ENCODE data around the gene SLC4A3.
A peak's percentile ranks its signal among the peaks of the same experiment; 100 is the strongest.

SLC4A3 gene

DNA sequence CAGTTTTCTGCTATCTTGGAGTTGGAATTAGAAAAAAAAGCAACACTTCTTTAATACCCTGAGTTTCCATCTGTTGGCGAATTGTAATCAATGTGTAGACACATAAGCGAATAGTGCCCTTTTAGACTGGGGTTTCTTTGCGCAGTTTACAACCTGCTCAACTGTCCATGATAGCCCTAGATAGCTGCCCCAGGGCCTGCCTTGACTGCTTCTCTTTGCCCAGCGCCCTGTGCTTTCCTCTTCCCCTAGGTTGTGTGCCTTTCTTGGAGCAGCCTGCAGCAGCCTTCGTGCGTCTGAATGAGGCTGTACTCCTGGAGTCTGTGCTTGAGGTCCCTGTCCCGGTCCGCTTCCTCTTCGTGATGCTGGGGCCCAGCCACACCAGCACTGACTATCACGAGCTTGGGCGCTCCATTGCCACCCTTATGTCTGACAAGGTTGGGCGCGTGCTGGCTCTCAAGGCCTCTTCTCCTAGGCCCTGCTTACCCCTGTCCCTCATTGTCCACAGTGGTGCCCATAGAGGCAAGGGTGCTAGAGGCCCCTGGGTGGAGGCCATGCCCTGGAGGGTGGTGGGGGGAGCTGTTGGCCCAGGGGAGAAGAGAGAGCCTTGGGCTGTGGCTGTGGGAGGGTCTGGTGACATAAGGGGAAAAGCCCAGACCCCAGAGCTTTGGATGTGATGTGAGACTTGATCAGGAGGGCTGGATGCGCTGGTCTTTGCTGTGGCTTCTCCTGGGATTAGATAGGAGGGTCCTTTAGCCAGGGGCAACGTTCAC lies 6.9 kb downstream of the SLC4A3 start:
- DNase-seq = no peak

DNA sequence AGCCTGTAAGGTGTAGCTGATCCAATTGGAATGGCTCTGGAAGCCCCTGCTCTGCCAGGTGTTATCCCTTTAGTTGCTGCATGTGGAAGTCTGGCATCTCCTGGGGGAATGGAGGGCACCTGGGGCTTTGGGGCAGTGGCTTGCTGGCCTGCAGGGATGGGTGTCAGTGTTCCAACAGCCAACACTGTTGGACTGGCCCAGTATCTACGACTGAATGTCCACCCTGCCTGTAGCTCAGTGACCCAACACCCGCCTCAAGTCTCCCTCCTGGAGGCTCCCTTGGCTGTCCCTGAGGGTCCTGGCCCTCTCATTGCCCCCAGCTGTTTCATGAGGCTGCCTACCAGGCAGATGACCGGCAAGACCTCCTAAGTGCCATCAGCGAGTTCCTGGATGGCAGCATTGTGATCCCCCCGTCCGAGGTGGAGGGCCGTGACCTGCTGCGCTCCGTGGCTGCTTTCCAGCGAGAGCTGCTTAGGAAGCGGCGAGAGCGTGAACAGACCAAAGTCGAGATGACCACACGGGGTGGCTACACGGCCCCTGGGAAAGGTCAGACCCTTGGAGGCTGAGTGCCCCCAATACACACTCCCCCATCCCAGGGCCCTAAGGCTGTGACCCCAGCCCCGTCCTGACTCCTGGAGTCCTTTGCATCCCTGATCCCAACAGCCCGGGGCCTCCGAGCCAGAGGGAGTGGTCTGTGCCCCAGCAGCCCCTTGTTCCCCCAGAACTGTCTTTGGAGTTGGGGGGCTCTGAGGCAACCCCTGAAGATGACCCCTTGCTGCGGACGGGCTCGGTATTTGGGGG lies 7.7 kb downstream of the SLC4A3 start:
- DNase-seq = no peak

DNA sequence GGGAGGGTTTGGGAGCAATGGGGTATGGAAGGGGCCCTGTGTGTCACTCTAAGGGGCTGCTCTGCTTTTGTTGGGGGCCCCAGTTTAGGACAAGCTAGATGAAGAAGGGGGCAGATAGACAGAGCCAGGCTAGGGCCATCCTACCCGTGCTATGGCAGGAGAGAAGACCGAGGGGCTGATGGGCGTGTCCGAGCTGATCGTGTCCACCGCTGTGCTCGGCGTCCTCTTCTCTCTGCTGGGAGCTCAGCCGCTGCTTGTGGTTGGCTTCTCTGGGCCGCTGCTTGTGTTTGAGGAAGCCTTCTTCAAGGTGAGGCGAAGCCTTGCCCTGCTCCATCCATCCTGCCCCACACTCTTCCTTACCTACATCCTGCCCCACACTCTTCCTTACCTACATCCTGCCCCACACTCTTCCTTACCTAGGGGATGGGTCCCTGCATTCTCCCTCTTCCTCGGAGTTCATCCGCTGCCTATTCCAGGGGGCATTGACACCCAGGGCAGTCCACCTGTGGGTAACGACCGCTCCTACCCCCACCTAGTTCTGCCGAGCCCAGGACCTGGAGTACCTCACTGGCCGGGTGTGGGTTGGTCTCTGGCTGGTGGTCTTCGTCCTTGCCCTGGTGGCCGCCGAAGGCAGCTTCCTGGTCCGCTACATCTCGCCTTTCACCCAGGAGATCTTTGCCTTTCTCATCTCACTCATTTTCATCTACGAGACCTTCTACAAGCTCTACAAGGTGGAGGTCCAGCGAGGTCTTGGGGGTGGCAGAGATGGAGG lies 8.9 kb downstream of the SLC4A3 start:
- no peak for DNase-seq

DNA sequence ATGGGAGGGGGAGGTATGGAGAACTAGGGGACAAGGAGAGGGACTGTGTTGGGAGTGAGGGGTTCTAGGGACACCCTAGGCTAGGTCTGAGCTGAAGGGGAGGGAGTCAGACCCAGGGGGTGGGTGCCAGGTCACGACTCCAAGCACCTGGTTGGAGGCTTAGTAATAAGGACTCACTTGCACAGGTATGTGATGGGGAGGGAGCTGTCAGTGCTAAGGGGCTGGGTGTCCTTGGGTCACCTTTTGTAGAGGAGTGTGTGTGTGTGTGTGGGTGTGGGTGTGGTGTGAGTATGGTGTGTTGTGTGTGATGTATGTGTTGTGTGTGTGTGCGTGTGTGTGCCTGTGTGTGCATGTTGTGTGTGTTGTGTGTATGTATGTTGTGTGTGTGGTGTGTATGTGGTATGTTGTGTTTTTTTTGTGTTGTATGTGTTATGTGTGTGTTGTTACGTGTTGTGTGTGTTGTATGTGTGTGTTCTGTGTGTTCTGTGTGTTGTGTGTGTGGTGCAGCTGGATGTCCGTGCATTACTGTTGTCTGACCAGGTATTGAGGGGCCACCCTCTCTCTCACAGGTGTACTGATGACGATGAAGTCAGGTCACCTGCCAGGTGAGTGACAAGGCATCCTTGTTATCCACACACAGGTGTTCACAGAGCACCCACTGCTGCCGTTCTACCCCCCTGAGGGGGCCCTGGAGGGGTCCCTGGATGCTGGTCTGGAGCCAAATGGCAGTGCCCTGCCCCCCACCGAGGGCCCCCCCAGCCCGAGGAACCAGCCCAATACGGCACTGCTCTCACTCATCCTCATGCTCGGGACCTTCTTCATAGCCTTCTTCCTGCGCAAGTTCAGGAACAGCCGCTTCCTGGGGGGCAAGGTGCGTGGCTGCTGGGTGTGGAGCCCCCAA lies 9.8 kb downstream of the SLC4A3 start:
- no peak for DNase-seq

DNA sequence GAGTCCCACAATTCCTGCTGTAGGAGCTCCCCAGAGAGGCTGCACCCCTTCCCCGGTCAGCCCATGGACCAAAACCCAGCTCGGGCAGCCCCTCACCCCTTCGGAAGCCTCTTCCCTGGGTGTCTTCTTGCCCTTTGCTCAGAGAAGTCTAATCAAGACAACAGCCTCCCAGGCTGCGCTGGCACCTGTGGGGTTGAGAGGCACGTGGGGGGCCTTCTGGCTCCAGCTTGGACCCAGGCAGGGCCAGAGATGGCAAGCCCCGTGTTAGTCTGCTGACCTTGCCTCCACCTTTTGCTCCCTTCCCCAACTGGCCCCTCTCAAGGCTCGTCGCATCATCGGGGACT lies 10.4 kb downstream of the SLC4A3 start:
- no peak for DNase-seq

DNA sequence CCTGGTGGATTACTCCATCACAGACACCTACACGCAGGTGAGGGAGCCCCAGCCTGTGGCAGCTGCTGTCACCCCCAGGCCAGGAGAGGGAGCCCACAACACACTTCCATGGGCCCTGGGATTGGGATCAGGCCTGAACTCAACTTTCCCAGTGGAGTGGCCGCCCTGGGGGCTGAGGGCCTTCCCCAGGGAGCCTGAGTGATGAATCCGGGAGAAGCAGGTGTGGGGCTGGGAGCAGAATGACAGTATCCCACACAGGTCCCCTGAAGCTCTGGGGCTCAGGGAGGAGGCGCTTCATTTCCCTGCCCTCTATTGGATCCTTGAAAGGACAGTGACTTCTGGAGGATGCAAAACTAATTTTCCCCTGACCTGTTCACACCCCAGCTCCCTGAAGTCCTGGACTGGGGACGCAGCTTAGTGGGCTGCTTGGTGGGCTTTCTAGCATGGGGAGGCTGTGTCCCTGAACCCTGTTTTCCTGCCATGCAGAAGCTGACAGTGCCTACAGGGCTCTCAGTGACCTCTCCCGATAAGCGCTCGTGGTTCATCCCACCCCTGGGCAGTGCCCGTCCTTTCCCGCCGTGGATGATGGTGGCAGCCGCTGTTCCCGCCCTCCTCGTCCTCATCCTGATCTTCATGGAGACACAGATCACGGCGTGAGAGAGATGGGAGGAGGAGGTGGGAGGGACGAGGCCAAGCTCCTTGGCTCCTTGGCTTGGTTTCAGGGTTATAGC lies 11.0 kb downstream of the SLC4A3 start:
- DNase-seq = no peak

DNA sequence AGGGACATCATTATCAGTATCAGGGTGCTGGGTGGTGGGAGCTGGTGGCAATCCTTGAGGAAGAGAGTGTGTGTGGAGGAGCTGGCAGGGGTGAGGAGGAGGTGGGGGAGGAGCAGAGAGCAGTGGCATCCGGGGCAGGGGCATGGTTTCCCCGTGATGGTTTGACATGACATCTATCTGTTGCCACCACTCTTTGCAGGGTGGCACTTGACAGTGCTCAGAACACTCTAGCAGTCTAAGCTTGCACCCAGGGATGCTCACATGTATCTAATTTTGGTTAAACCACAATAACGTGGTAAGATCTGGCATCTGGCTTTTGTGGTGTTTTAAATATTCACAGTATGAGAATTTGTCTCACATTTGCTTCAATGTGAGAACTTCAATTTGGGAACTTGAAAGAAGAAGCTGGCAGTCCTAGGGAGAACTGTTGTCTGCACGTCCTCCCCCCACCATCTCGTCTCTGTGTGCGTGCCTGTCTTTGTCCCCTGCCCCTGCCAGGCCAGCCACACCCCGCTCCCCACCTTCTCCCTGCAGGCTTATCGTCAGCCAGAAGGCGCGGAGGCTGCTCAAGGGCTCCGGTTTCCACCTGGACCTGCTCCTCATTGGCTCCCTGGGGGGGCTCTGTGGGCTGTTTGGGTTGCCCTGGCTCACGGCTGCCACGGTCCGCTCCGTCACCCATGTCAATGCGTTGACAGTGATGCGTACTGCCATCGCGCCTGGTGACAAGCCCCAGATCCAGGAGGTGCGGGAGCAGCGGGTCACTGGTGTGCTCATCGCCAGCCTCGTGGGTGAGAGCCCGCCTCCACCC lies 11.7 kb downstream of the SLC4A3 start:
- no peak for DNase-seq

DNA sequence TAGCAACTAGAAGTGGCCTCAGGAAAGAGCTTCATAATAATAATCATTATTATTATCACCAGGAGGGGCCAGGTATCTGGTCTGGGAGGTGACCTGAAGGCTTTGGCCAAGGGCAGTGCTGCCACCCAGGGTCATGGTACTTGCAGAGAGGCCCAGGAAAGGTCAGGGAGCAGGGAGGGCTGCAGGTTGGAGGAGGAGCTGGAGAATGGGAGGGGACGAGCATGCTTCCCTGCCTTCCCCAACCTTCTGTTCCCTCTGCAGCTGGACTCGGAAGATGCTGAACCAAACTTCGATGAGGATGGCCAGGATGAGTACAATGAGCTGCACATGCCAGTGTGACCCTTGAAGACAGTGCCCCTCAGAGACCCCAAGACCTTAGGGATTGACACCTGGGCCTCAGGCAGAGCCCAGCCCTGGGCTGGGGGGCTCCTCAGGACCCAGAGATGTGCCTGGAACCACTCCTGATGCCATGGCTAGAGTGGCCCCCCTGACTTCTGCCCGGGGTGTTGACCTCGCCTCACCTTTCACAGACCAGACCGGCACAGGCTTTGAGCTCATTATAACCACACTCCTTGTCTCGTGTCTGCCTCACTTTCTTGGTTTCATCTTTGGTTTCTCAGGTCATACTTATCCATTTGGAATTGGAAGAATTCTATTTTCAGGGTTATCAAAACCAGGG lies 14.1 kb downstream of the SLC4A3 start:
- no peak for DNase-seq

DNA sequence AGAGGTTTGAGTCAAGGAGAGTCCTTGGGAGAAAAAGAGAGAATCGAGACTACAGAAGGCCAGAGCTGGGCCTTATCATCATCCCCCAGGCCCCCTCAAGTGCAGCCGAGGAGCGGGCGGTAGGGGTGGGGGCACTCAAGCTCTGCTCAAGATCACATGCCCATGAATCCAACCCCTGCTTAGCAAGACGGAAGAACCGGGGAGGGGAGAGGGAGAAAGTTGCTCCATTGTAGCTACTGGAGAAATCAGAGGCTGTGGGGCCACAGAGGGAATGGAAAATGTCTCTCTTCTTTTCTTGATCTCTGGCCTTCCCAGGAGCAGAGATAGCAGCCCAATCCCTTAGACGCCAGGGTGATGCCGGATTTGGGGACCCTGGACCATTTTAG lies 14.6 kb downstream of the SLC4A3 start:
- DNase-seq = no peak

DNA sequence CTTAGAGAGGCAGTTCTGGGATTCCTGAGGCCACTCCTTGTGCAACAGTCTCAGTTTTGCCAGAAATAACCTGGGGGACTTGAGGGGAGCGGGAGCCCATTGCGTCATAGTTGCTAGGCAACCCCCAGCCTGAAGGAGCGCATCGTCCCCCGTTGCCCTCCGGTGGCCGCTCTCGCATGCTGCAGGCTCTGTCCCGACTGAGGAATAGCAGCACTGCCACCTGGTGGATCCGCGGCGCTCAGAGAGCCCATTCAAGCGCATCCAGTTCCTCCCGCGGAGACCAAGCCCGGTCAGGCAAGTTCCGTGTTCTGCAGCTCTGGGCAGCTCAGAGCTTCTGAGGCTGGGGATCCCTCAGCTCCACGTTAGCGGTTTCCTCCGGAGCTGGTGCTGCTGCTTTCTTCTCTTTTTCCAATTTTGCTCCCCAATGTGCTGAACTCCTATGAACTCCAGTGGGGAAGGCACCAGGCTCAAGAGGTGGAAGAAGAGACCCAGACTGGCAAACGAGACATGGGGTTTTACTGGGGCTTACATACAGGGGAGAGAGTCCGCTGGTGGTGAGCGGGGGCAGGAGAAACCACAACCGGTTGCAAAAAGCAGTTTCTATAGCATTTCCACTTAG lies 15.1 kb downstream of the SLC4A3 start:
- DNase-seq = peak; percentile 97

DNA sequence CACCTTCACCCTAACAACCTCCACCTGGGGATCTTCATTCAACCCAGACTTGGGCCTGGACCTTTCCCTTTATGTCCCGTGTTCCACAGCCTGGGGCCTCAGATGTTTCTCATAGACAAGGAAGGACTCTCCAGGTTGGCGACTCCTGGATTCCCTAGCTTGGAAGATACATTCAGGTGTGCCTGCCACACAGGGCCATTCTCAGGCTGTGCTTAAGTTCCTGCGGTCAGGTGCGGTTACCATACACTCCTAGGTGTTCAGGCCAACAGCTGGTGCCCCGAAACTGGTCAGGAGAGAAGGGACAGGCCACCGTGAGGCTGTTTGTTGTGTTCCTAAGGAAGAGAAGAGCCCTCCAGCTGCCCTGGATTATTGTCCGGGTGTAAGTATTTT lies 15.6 kb downstream of the SLC4A3 start:
- DNase-seq = no peak

DNA sequence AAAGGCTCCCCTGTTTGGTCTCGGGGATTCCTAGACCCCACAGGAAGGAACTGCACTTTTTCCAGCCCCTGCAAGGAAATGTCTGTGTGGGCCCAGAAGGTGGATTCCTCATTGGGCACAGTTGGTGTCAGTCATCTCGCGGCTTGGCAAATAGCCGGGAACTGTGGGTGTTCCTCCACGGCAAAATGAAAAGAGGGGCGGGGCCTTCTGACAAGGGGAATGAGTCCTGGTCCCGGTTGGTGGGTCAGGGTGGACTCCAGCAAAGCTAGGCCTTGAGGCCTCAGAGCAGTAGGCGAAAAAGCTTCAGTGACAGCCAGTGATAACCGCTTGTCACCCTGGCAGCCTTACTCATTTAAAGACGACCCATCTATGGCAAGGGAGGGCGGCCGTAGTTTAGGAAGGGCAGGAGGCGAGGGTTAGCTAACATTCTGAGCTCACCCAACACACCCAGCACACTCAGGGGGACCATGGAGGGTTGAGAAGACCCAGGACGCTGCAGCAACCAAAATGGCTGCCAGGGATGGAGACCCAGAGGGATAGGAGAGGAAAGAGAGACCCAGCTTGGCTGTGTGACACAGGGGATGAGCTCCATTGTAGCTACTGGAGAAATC lies 16.5 kb downstream of the SLC4A3 start:
- no peak for DNase-seq

DNA sequence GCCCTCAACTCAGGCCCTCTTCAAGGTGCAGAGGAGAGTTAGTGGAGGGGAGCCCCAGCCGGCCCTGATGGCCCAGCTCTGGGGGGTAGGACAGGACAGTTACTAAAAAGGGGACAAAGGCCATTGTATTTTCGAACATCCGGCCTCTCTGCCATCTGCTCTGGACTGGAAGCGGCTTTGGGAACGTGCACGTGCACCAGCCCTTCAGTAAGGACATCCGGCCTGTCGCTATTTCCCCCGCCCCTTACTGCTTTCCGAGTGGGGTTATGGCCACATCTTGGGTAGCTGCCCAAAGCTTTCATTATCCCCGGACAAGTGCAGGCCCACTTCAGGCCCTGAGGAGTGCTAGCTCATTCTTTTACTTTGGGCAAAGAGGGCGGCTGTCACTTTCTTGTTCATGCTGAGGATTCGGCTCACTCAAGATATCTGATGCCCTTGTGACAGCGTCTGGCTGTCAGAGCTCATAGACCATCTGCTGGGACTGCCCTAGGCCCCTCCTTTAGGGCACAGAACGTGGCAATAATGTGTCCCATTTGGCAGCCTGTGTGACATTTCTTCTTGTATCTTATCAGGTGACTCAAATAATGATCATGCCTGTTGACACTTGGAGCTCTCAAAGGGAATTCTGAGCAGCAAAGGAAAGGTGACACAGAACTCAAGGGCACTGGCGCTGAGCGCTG lies 17.5 kb downstream of the SLC4A3 start:
- no peak for DNase-seq

DNA sequence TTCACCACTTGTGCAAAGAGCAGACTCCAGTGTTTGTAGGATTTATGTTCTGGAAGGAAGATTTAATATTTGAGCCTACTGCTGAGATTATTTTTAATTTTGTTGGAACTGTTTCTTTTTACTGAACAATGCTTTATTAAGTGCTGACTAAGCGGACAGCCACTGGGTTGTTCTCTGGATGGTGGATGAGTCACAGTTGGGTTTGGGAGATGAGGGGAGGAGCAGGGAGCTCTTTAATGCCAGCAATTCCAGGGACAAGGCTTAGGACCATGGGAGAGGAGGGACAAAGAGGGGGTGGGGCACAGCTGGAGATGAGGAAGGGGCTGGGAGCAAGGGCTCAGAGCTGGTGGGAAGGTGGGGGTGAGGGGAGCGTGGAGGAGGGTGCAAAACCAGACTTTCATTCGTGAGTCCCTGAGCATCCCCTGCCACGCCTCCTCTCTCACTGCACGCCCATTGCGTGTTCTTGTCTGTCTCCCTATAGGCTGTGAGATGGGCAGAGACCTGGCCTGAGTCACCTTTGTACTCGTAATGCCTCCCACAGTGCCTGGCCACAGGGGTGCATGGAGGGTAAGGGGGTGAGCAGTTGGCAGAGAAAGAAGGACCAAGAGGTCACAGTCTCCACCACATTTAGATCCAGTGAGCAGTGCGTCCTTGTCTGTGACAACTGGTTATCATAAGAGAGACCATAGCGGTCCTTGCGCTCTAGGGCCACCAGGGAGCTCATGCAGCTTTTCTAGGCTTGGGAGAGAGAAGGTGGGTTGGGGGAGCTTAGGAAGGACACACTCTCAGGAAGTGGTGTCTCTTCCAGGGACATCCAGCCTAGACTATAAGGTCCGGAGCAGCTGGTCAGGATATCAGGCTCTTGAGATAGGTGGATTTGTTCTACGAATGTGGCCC lies 18.4 kb downstream of the SLC4A3 start:
- DNase-seq = no peak

DNA sequence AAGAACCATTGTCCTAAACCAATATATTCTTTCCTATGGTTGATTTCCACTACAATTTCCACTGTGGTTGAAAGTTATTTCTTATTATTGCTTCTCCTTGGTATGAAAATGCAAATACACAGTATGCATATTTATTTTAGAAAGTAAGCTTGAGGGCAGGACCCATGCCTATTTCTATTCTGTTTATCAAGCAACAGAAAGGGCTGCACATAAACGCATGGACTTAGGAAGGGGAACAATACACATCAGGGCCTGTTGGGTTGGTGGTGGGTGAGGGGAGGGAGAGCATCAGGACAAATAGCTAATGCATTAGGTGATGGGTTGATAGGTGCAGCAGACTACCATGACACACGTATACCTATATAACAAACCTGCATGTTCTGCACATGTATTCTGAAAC lies 20.7 kb downstream of the SLC4A3 start:
- DNase-seq = no peak

DNA sequence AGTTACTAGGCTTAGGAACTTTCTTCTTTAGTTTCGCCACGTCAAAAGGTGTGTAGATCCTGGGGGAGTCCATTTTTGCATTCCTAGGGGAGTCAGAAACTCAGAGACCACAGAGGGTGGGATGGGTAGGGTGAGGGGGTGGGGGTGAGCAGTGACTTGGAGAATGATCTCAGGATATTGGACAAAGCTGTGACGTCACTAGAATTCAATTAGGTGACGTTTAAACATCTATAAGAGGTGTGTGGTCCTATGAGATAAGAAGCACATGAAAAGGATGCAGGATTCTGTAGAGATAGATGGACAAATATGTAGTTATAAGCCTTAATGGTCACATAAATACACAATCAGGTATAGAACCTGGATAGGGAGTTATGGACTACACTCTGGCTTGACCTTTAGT lies 21.5 kb downstream of the SLC4A3 start:
- no peak for DNase-seq

DNA sequence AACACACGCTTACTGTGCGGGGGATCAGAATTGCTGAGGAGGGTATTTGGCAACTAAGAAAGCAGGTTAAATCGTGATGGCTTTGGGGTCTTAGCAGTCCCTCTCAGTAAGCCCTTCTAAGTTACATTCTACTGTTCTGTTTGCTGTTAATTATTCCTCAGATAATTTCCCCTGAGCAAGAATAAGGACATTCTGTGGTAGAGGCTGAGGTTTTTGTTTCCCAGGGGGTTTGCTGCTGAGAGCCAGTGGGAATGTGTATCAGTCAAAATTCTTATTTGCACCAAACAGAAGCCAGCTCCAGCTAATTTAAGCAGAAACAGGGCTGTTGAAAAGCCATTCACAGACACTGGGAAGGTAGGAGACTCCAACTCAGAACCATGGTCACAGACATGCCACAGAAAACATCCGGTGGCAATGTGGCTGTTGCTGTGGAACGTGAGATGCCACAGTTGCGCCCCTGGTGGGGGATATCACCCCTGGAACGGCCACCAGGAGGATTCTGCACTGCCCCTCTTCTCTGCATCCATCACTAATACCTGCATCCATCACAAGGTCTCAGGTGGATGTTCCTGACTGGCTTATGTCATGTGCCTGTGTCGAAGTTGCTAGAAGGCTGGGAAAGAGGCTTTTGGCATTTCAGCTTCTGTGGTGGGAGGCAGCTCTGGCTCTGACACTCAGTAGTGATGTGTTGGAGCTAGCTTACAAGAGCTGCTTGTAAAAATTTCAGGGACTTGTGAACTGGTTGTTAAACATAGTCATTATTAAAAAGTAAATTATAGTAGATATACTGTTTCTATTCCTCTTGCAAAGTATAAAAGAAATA lies 23.2 kb downstream of the SLC4A3 start:
- no peak for DNase-seq

All from femur (tissue), 1 donor.